Coronary artery (tissue), 2 donors: ENCODE data around the gene CCM2.
A peak's percentile ranks its signal among the peaks of the same experiment; 100 is the strongest.

ENCODE experiments used
- DNase-seq: peaks from one replicate; pipeline ENCODE4 v3.0.0-alpha.2; 2017; ENCODE audit warnings: low spot score
- H3K27ac ChIP-seq, 2 donors: fragments of 200-600 bp; sonication (generic); one replicate each; pipeline ENCODE4 v1.5.1; 2016 to 2019
- H3K4me3 ChIP-seq: fragments of 200-600 bp; sonication (generic); 2 replicates; pipeline ENCODE4 v1.5.1; 2016; ENCODE audit warnings: mild to moderate bottlenecking, moderate library complexity
- CTCF ChIP-seq: fragments of 200-600 bp; sonication (generic); IDR thresholded peaks from one replicate; pipeline ENCODE4 v1.5.1; 2019; ENCODE audit warnings: antibody characterized with exemption

Gene CCM2

GRCh38 chr7:44995555-44996493 lies 4.2 kb upstream of the CCM2 start:
- TF ChIP-seq CTCF: no peak
- H3K4me3 ChIP-seq: no peak overlapping the region
- no peak overlapping the region for H3K27ac ChIP-seq
- no peak for DNase-seq

GRCh38 chr7:44998153-44998871 lies 1.7 kb upstream of the CCM2 start:
- Histone ChIP-seq H3K4me3 (peak overlapping the region; percentile 96), H3K27ac (peak overlapping the region in 1 of 2 donors; percentile 99)
- DNase-seq: no peak
- no peak for TF ChIP-seq CTCF

- DNase-seq: peak; percentile 100
- TF ChIP-seq CTCF: no peak
- H3K4me3 ChIP-seq: peak overlapping the region; percentile 96
- H3K27ac ChIP-seq: peak overlapping the region; percentile 62 to 99
These were observed 532 bp upstream of the CCM2 start for GRCh38 chr7:44999245-45000092.

GRCh38 chr7:45001138-45001694 lies 1.2 kb downstream of the CCM2 start:
- DNase-seq: no peak
- Histone ChIP-seq H3K4me3 (peak overlapping the region; percentile 96), H3K27ac (peak overlapping the region in 1 of 2 donors; percentile 99)
- TF ChIP-seq CTCF: no peak

- Histone ChIP-seq H3K27ac (no peak overlapping the region), H3K4me3 (peak overlapping the region; percentile 96)
- TF ChIP-seq CTCF: no peak
- no peak for DNase-seq
These were observed 1.8 kb downstream of the CCM2 start for GRCh38 chr7:45001826-45002225.

GRCh38 chr7:45003789-45004188 lies 3.8 kb downstream of the CCM2 start:
- DNase-seq: no peak
- no peak for TF ChIP-seq CTCF

More at GRCh38 chr7:45003789-45004188, 3.8 kb downstream of the CCM2 start:
- no peak overlapping the region for H3K27ac ChIP-seq
- no peak overlapping the region for H3K4me3 ChIP-seq
